Smooth muscle cell (in vitro differentiated cells): ENCODE measurements around the gene TEN1. TPM values are rescaled to one million over a fixed set of nuclear protein-coding genes. Genes with fewer than 3 reads are reported as not detected.
"Not testable (repeated sequence)": the region's sequence is repeated elsewhere in the genome, so short reads cannot be mapped to it uniquely, and the experiment has no call there.

Experiments used
- DNase-seq: peaks from one replicate; lab custom pipeline; 2025; ENCODE audit not compliant: unreplicated experiment; lab: John Stamatoyannopoulos, UW
- H2AFZ ChIP-seq: fragments of 200-600 bp; sonication (generic); 2 replicates; pipeline ENCODE4 v1.6.0; 2016; ENCODE audit warnings: antibody characterized with exemption, low read depth, mild to moderate bottlenecking
- H3F3A ChIP-seq: fragments of 200-600 bp; sonication (generic); 2 replicates; pipeline ENCODE4 v1.6.0; 2017; ENCODE audit warnings: antibody characterized with exemption, low read depth
- H3K27ac ChIP-seq: fragments of 200-600 bp; sonication (generic); 2 replicates; pipeline ENCODE4 v1.5.1; 2016; ENCODE audit warnings: low read depth, mild to moderate bottlenecking
- H3K27me3 ChIP-seq: fragments of 200-600 bp; sonication (generic); 2 replicates; pipeline ENCODE4 v1.6.1; 2016; ENCODE audit warnings: low read depth, mild to moderate bottlenecking
- H3K36me3 ChIP-seq: fragments of 200-600 bp; sonication (generic); 2 replicates; pipeline ENCODE4 v1.5.1; 2016; ENCODE audit warnings: low read depth
- H3K4me1 ChIP-seq: fragments of 200-600 bp; sonication (generic); 2 replicates; pipeline ENCODE4 v1.5.1; 2016; ENCODE audit warnings: low read depth
- H3K4me2 ChIP-seq: fragments of 200-600 bp; sonication (generic); 2 replicates; pipeline ENCODE4 v1.6.0; 2016; ENCODE audit warnings: mild to moderate bottlenecking
- H3K4me3 ChIP-seq: fragments of 200-600 bp; sonication (generic); 2 replicates; pipeline ENCODE4 v1.5.1; 2016; ENCODE audit warnings: mild to moderate bottlenecking
- H3K79me2 ChIP-seq: fragments of 200-600 bp; sonication (generic); 2 replicates; pipeline ENCODE4 v1.6.0; 2016; ENCODE audit warnings: low read depth, mild to moderate bottlenecking
- H3K9ac ChIP-seq: fragments of 200-600 bp; sonication (generic); 2 replicates; pipeline ENCODE4 v1.6.0; 2016; ENCODE audit warnings: low read depth
- H3K9me3 ChIP-seq: fragments of 200-600 bp; sonication (generic); replicated peaks from 2 replicates; pipeline ENCODE4 v1.5.1; 2016; ENCODE audit warnings: low read depth
- H4K20me1 ChIP-seq: fragments of 200-600 bp; sonication (generic); 2 replicates; pipeline ENCODE4 v1.6.0; 2016; ENCODE audit warnings: low read depth
- CTCF ChIP-seq: fragments of 200-600 bp; sonication (generic); IDR thresholded peaks from 2 replicates; pipeline ENCODE4 v1.5.1; 2017; ENCODE audit warnings: borderline replicate concordance, mild to moderate bottlenecking, antibody characterized with exemption; ENCODE audit not compliant: insufficient read depth, poor library complexity, severe bottlenecking
- WGBS: methylation state at CpG from one replicate; pipeline ENCODE4 v1.1.7; 2016; ENCODE audit warnings: low lambda C conversion rate; 5-methylcytosine and 5-hydroxymethylcytosine counted together
- polyA plus RNA-seq: library from polyadenylated mRNA; unstranded; fragments of >200 nt; fragmentation: Nextera tagmentation; extraction: Ambion mirVana; gene quantifications from 2 replicates; pipeline ENCODE4 v1.2.1, GENCODE V29; 2016
- total RNA-seq: library from RNA; depleted of rRNA; stranded (reverse); fragments of >200 nt; gene quantifications from 2 replicates; pipeline ENCODE4 v1.2.3, GENCODE V29; 2014

The TEN1 gene
- total and polyA plus RNA-seq, 2 experiments from 2014 or later: 15.5 to 19.2 TPM

GRCh38 chr17:75965468-75965867 lies 13.6 kb upstream of the TEN1 start:
- DNase-seq: no peak
- H3K79me2 ChIP-seq: peaks cover 89% of the 10 kb centered on the region
- no peak overlapping the region for H2AFZ ChIP-seq
- no peak for TF ChIP-seq CTCF
- H3K4me3 ChIP-seq: no peak overlapping the region
- H3K9me3 ChIP-seq: no peaks in the 10 kb centered on the region
- H3K36me3 ChIP-seq: no peaks in the 10 kb centered on the region
- peaks cover 4% of the 10 kb centered on the region for H3F3A ChIP-seq
- no peaks in the 10 kb centered on the region for H3K27me3 ChIP-seq
- 92% methylated on average over 6 of the region's 6 CpGs for WGBS
- no peak overlapping the region for H3K27ac ChIP-seq
- no peak overlapping the region for H3K4me2 ChIP-seq
- no peaks in the 10 kb centered on the region for H3K4me1 ChIP-seq
- peaks cover 95% of the 10 kb centered on the region for H4K20me1 ChIP-seq
- no peak overlapping the region for H3K9ac ChIP-seq

- DNase-seq, H3K4me2 ChIP-seq, H3K27me3 ChIP-seq, H3K9me3 ChIP-seq, H3K4me3 ChIP-seq, H3F3A ChIP-seq, H3K4me1 ChIP-seq, H3K9ac ChIP-seq, H3K27ac ChIP-seq, H2AFZ ChIP-seq, H3K36me3 ChIP-seq: not testable (repeated sequence)
- 95% methylated on average over 10 of the region's 10 CpGs for WGBS
- Histone ChIP-seq H3K79me2 (peaks cover 91% of the 10 kb centered on the region), H4K20me1 (peaks cover 95% of the 10 kb centered on the region)
Observed at GRCh38 chr17:75969044-75969443, 10.0 kb upstream of the TEN1 start.

GRCh38 chr17:75970011-75970523 lies 9.0 kb upstream of the TEN1 start:
- peaks cover 91% of the 10 kb centered on the region for H3K79me2 ChIP-seq
- no peak for TF ChIP-seq CTCF

GRCh38 chr17:75970626-75971025 lies 8.4 kb upstream of the TEN1 start:
- H3K4me2 ChIP-seq: no peak overlapping the region
- H3K4me3 ChIP-seq: no peak overlapping the region
- 85% methylated on average over 7 of the region's 7 CpGs for WGBS
- TF ChIP-seq CTCF: no peak
- H4K20me1 ChIP-seq: peaks cover 93% of the 10 kb centered on the region
- no peaks in the 10 kb centered on the region for H3K9me3 ChIP-seq
- no peak overlapping the region for H2AFZ ChIP-seq
- no peak for DNase-seq
- H3K9ac ChIP-seq: no peak overlapping the region
- no peaks in the 10 kb centered on the region for H3K27me3 ChIP-seq
- no peaks in the 10 kb centered on the region for H3K36me3 ChIP-seq
- H3K79me2 ChIP-seq: peaks cover 92% of the 10 kb centered on the region
- H3K27ac ChIP-seq: no peak overlapping the region
- peaks cover 4% of the 10 kb centered on the region for H3F3A ChIP-seq
- H3K4me1 ChIP-seq: no peaks in the 10 kb centered on the region

More at GRCh38 chr17:75970011-75970523, 9.0 kb upstream of the TEN1 start:
- Histone ChIP-seq H3F3A (peaks cover 4% of the 10 kb centered on the region), H3K9me3 (no peaks in the 10 kb centered on the region), H3K27me3 (no peaks in the 10 kb centered on the region), H3K27ac (no peak overlapping the region), H3K9ac (no peak overlapping the region), H3K4me3 (no peak overlapping the region), H2AFZ (no peak overlapping the region), H3K36me3 (no peaks in the 10 kb centered on the region), H4K20me1 (peaks cover 93% of the 10 kb centered on the region), H3K4me1 (no peaks in the 10 kb centered on the region), H3K4me2 (no peak overlapping the region)
- no peak for DNase-seq
- 81% methylated on average over 4 of the region's 4 CpGs for WGBS

GRCh38 chr17:75975187-75975586 lies 3.9 kb upstream of the TEN1 start:
- not testable (repeated sequence) for H3F3A ChIP-seq, H3K36me3 ChIP-seq, H3K27me3 ChIP-seq, H3K4me1 ChIP-seq, H2AFZ ChIP-seq, H3K9me3 ChIP-seq, DNase-seq, H3K9ac ChIP-seq, H3K27ac ChIP-seq, H3K4me3 ChIP-seq
- peaks cover 79% of the 10 kb centered on the region for H3K79me2 ChIP-seq
- H3K4me2 ChIP-seq: peak overlapping the region; percentile 6
- peaks cover 72% of the 10 kb centered on the region for H4K20me1 ChIP-seq
- 95% methylated on average over 6 of the region's 6 CpGs for WGBS
